Kidney capillary endothelial cell (primary cell): ENCODE measurements around the gene GPC1.

Source experiments
- DNase-seq: peaks from one replicate; pipeline ENCODE4 v3.0.0-alpha.2; 2018; ENCODE audit warnings: low spot score

GPC1 gene

GRCh38 chr2:240499309-240500301 is 64.1 kb downstream of the GPC1 start:
- no peak for DNase-seq

- DNase-seq = no peak
These were observed 65.3 kb downstream of the GPC1 start for GRCh38 chr2:240500561-240501423.

- no peak for DNase-seq
These were observed 66.1 kb downstream of the GPC1 start for GRCh38 chr2:240501531-240501991.

- DNase-seq = no peak
These were observed 66.6 kb downstream of the GPC1 start for GRCh38 chr2:240502059-240502429.

- no peak for DNase-seq
These were observed 67.1 kb downstream of the GPC1 start for GRCh38 chr2:240502430-240503121.

- DNase-seq = no peak
These were observed 67.9 kb downstream of the GPC1 start for GRCh38 chr2:240503375-240503774.

GRCh38 chr2:240503848-240504247 is 68.4 kb downstream of the GPC1 start:
- DNase-seq = no peak

GRCh38 chr2:240505910-240506309 is 70.4 kb downstream of the GPC1 start:
- DNase-seq = no peak

- no peak for DNase-seq
These were observed 71.1 kb downstream of the GPC1 start for GRCh38 chr2:240506406-240507059.

GRCh38 chr2:240507060-240507777 is 71.8 kb downstream of the GPC1 start:
- no peak for DNase-seq

GRCh38 chr2:240507778-240508251 is 72.4 kb downstream of the GPC1 start:
- no peak for DNase-seq

GRCh38 chr2:240508832-240509545 is 73.5 kb downstream of the GPC1 start:
- DNase-seq = no peak

- DNase-seq = no peak
These were observed 74.4 kb downstream of the GPC1 start for GRCh38 chr2:240509667-240510512.

GRCh38 chr2:240510513-240511210 is 75.2 kb downstream of the GPC1 start:
- no peak for DNase-seq

- no peak for DNase-seq
These were observed 76.1 kb downstream of the GPC1 start for GRCh38 chr2:240511351-240512108.

- no peak for DNase-seq
These were observed 76.6 kb downstream of the GPC1 start for GRCh38 chr2:240512109-240512485.

- no peak for DNase-seq
These were observed 77.4 kb downstream of the GPC1 start for GRCh38 chr2:240512666-240513535.
